ENCODE results near the gene RFT1.

The RFT1 gene

DNA sequence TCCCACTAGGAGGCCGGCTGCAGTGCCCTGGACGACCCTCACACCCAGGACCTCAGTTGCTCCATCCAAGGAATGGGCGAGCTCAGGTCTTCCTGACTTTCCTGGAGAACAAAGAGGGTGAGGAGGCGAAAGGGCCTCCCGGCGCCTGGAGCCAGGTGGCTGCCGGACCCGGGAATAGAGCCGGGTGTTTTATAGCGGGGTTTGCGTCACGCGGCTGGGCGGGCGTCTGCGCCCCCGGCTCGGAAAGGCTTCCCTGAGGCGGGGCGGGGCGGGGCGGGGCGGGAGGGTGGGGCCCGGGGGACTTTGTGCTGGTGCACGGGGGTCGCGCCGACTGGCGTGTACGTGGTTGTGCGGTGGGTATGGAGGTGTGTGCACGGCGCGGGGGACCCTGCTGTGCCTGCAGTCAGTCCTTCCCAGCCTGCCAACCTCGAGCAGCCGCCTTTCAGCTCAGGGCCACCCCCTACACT, 26.2 kb upstream of the RFT1 start:
- Histone ChIP-seq H3K27ac (no peak overlapping the region), H3K9me3 (no peaks in the 10 kb centered on the region), H3K27me3 (peaks cover 25% of the 10 kb centered on the region), H3K4me3 (ENCODE audit: low read depth in 1 of 2, low read length in 1 of 2) (no peak overlapping the region), H3K4me1 (ENCODE audit: control insufficient read depth in 1 of 2, insufficient read depth in 1 of 2, low read depth in 1 of 2, low read length in 1 of 2) (peaks cover 65 to 69% of the 10 kb centered on the region in 2 experiments), H3K36me3 (no peaks in the 10 kb centered on the region)
- TF ChIP-seq, protein P1, sequence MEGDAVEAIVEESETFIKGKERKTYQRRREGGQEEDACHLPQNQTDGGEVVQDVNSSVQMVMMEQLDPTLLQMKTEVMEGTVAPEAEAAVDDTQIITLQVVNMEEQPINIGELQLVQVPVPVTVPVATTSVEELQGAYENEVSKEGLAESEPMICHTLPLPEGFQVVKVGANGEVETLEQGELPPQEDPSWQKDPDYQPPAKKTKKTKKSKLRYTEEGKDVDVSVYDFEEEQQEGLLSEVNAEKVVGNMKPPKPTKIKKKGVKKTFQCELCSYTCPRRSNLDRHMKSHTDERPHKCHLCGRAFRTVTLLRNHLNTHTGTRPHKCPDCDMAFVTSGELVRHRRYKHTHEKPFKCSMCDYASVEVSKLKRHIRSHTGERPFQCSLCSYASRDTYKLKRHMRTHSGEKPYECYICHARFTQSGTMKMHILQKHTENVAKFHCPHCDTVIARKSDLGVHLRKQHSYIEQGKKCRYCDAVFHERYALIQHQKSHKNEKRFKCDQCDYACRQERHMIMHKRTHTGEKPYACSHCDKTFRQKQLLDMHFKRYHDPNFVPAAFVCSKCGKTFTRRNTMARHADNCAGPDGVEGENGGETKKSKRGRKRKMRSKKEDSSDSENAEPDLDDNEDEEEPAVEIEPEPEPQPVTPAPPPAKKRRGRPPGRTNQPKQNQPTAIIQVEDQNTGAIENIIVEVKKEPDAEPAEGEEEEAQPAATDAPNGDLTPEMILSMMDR (IDR thresholded peaks at IDR 0.05): no peak

DNA sequence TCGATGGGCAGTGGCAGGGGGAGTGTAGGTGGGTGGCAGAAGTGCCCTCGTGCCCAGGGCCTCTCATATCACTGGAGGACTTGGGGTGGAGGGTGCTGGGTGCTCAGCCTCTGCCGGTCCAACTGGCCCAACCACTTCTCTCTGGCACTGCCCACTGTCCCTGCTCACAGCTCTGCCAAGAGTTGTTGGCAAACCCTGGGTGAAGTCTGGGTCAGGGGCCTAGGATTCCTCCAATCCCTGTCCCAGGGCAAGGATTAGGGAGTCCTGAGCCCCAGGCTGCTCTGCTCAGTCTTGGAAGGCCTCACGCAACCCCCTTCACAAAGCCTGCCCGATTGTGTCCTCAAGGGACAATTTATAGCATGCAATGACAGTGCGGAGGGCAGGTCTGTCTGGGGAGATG, 25.5 kb upstream of the RFT1 start:
- Histone ChIP-seq H3K27ac (no peak overlapping the region), H3K4me3 (ENCODE audit: low read depth in 1 of 2, low read length in 1 of 2) (no peak overlapping the region), H3K36me3 (no peaks in the 10 kb centered on the region), H3K4me1 (ENCODE audit: control insufficient read depth in 1 of 2, insufficient read depth in 1 of 2, low read depth in 1 of 2, low read length in 1 of 2) (peaks cover 67% of the 10 kb centered on the region in 2 experiments), H3K27me3 (peaks cover 25% of the 10 kb centered on the region), H3K9me3 (no peaks in the 10 kb centered on the region)
- TF ChIP-seq, protein P1 (IDR thresholded peaks at IDR 0.05): no peak

DNA sequence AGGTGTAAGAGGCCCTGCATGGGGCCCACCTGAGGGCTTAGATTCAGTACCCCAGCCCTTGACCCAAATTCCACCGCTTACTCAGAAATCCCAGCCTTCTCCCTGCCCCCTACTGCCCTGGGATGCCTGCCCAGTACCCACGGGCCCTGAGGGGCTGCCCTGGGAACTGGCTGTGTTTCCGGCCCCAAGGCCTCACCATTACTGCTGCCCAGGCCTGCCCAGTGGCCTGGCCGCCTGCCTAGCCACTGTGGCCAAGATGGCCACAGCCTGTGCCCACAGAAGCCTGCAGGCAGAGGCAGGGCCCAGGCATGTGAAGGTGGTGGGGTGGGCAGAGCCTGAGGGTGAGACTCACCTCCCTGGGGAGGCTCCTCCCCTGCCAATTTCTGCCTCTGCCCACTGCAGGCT, 24.6 kb upstream of the RFT1 start:
- Histone ChIP-seq H3K9me3 (no peaks in the 10 kb centered on the region), H3K4me3 (ENCODE audit: low read depth in 1 of 2, low read length in 1 of 2) (no peak overlapping the region), H3K27me3 (peaks cover 25% of the 10 kb centered on the region), H3K36me3 (no peaks in the 10 kb centered on the region), H3K27ac (no peak overlapping the region), H3K4me1 (ENCODE audit: control insufficient read depth in 1 of 2, insufficient read depth in 1 of 2, low read depth in 1 of 2, low read length in 1 of 2) (peaks cover 62 to 68% of the 10 kb centered on the region in 2 experiments)
- TF ChIP-seq, protein P1 (IDR thresholded peaks at IDR 0.05): no peak

DNA sequence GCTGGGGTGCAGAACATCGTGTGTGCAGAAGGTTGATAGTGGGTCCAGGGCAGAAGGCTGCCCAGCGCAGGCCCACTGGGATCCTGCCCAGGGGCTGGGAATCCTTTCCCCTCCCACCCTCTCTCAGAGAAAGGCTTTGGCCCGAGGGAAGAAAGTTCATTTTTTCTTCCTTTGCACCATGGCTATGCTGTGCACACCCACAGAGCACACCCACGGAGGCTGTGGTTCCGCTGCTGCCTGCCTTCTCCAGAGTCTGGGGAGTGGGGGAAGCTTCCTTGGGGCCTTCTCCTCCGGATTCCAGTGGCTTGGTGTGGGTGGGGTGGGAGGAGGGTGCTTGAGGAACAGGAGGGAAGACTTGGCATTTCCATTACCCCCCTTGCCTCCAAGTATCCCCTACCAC, 23.7 kb upstream of the RFT1 start:
- Histone ChIP-seq H3K27ac (no peak overlapping the region), H3K27me3 (peaks cover 25% of the 10 kb centered on the region), H3K9me3 (no peaks in the 10 kb centered on the region), H3K4me3 (ENCODE audit: low read depth in 1 of 2, low read length in 1 of 2) (no peak overlapping the region), H3K36me3 (no peaks in the 10 kb centered on the region), H3K4me1 (ENCODE audit: control insufficient read depth in 1 of 2, insufficient read depth in 1 of 2, low read depth in 1 of 2, low read length in 1 of 2) (peaks cover 58 to 64% of the 10 kb centered on the region in 2 experiments)
- TF ChIP-seq, protein P1 (IDR thresholded peaks at IDR 0.05): no peak

DNA sequence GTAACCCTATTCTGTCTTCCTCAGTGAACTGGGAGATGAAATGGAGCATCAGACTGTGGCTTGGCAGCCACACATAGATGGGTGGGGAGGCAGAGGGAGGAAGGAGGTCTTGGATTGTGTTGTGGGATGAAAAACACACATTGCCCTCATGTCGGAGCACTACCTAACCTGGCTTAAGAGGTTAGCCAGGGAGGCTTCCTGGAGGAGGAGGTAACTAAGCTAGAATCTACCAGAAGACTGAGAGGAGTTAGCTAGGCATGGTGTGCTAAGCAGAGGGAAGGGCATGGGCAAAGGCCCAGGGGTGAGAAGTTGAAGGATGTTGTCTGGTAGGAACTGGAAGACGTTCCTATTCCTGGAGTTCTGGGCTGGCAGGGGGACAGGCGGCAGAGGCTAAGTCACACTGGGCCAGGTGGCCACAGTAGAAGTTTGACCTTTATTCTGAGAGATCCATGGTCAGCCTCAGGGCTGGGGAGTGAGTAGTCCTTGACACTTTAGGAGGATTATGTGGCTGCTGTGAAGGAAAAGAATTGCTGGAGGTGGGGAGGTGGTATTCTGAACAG, 23.1 kb upstream of the RFT1 start:
- TF ChIP-seq, protein P1 (IDR thresholded peaks at IDR 0.05): no peak
- Histone ChIP-seq H3K4me3 (ENCODE audit: low read depth in 1 of 2, low read length in 1 of 2) (no peak overlapping the region), H3K27me3 (peaks cover 25% of the 10 kb centered on the region), H3K36me3 (no peaks in the 10 kb centered on the region), H3K27ac (peak overlapping the region; percentile 63), H3K9me3 (no peaks in the 10 kb centered on the region), H3K4me1 (ENCODE audit: control insufficient read depth in 1 of 2, insufficient read depth in 1 of 2, low read depth in 1 of 2, low read length in 1 of 2) (peaks cover 52 to 58% of the 10 kb centered on the region in 2 experiments)
